Measurements from ENCODE around the gene SEMA4D. TPM values are rescaled to one million over a fixed set of nuclear protein-coding genes. Genes with fewer than 3 reads are reported as not detected.

SEMA4D gene
- total RNA-seq, 1 experiment from 2014 or later, result 8.0 TPM

- no peak overlapping the region for H3K27ac ChIP-seq (ENCODE audit: low read length)
- no peaks in the 10 kb centered on the region for H3K36me3 ChIP-seq (ENCODE audit: low read depth, low read length)
- no peak overlapping the region for H2AFZ ChIP-seq (ENCODE audit: low read length)
- CTCF ChIA-PET, result no interaction called here
- no peaks in the 10 kb centered on the region for H3F3A ChIP-seq (ENCODE audit: low read length, unreplicated experiment)
- no peak for ATAC-seq
- H4K20me1 ChIP-seq (ENCODE audit: low read length), result no peaks in the 10 kb centered on the region
- no peaks in the 10 kb centered on the region for H3K79me2 ChIP-seq (ENCODE audit: low read length)
- H3K9ac ChIP-seq (ENCODE audit: low read length), result no peak overlapping the region
- no peak overlapping the region for H3K4me3 ChIP-seq (ENCODE audit: low read length)
- POLR2A ChIA-PET (ENCODE audit: unreplicated experiment), result no interaction called here
- H3K27me3 ChIP-seq (ENCODE audit: low read length), result no peaks in the 10 kb centered on the region
- intact Hi-C loops (cut with micrococcal nuclease), result no loop called here
- H3K4me1 ChIP-seq (ENCODE audit: insufficient read depth, low read length), result no peaks in the 10 kb centered on the region
- no peak for DNase-seq
- H3K9me2 ChIP-seq (replicated peaks; ENCODE audit: low read length), result no peaks in the 10 kb centered on the region
- TF ChIP-seq, protein P1, sequence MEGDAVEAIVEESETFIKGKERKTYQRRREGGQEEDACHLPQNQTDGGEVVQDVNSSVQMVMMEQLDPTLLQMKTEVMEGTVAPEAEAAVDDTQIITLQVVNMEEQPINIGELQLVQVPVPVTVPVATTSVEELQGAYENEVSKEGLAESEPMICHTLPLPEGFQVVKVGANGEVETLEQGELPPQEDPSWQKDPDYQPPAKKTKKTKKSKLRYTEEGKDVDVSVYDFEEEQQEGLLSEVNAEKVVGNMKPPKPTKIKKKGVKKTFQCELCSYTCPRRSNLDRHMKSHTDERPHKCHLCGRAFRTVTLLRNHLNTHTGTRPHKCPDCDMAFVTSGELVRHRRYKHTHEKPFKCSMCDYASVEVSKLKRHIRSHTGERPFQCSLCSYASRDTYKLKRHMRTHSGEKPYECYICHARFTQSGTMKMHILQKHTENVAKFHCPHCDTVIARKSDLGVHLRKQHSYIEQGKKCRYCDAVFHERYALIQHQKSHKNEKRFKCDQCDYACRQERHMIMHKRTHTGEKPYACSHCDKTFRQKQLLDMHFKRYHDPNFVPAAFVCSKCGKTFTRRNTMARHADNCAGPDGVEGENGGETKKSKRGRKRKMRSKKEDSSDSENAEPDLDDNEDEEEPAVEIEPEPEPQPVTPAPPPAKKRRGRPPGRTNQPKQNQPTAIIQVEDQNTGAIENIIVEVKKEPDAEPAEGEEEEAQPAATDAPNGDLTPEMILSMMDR (conservative IDR thresholded peaks at IDR 0.05; ENCODE audit: low read depth, low read length), result no peak
- no peak for TF ChIP-seq EZH2phosphoT487 (IDR thresholded peaks at IDR 0.05; ENCODE audit: borderline replicate concordance, low read length)
- no peak for TF ChIP-seq EZH2 (IDR thresholded peaks at IDR 0.05; ENCODE audit: low read length, unreplicated experiment)
- no peak overlapping the region for H3K4me2 ChIP-seq (ENCODE audit: low read length)
- no TSS peak for BruUV-seq (replicated peaks)
- no peaks in the 10 kb centered on the region for H3K9me3 ChIP-seq (ENCODE audit: low read length)
Measured at GRCh38 chr9:89388084-89388867, 109.6 kb downstream of the SEMA4D start.

DNA sequence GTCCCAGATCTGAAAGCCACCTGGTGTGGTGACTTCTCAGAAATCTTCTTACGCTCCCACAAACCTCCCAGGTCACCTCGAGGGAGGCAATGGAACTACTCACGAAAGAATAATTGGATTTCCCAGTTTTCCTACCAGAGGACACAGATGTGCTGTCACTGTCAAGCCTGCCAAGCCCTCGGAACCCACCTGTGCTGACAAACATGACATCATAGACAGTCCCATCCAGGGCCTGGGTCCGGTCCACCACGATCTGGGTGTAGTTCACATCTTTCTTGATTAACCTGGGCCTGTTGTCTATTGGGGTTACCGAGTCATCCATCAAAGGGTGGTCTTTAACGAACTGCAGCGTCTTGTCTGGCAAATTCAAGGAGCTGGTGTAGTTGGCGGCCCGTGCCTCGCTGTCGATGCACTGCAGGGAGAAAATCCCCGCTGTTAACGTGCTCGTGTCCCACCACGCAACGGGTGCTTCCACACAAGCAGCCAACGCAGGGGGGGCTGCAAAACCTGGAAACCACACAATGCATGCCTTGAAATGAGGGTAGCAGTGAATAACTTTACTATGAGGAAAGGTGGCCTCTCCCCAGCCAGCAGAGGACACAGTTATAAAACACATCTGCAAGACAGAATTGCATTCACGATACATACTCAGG is 110.6 kb downstream of the SEMA4D start:
- no peak for TF ChIP-seq EZH2phosphoT487 (IDR thresholded peaks at IDR 0.05; ENCODE audit: borderline replicate concordance, low read length)
- H3K4me3 ChIP-seq (ENCODE audit: low read length), result no peak overlapping the region
- BruUV-seq (replicated peaks), result no TSS peak
- ChIA-PET CTCF (no interaction called here), POLR2A (ENCODE audit: unreplicated experiment) (no interaction called here)
- no peaks in the 10 kb centered on the region for H3K79me2 ChIP-seq (ENCODE audit: low read length)
- ATAC-seq (no peak), DNase-seq (no peak)
- H3K36me3 ChIP-seq (ENCODE audit: low read depth, low read length), result no peaks in the 10 kb centered on the region
- no peaks in the 10 kb centered on the region for H3K4me1 ChIP-seq (ENCODE audit: insufficient read depth, low read length)
- H2AFZ ChIP-seq (ENCODE audit: low read length), result no peak overlapping the region
- no peaks in the 10 kb centered on the region for H3K9me2 ChIP-seq (replicated peaks; ENCODE audit: low read length)
- no peaks in the 10 kb centered on the region for H3F3A ChIP-seq (ENCODE audit: low read length, unreplicated experiment)
- no peak overlapping the region for H3K27ac ChIP-seq (ENCODE audit: low read length)
- no peaks in the 10 kb centered on the region for H4K20me1 ChIP-seq (ENCODE audit: low read length)
- intact Hi-C loops (cut with micrococcal nuclease), result no loop called here
- H3K4me2 ChIP-seq (ENCODE audit: low read length), result no peak overlapping the region
- no peaks in the 10 kb centered on the region for H3K27me3 ChIP-seq (ENCODE audit: low read length)
- H3K9ac ChIP-seq (ENCODE audit: low read length), result no peak overlapping the region
- H3K9me3 ChIP-seq (ENCODE audit: low read length), result no peaks in the 10 kb centered on the region

- Histone ChIP-seq H3K4me2 (ENCODE audit: low read length) (no peak overlapping the region), H3K9me3 (ENCODE audit: low read length) (no peaks in the 10 kb centered on the region), H3K9ac (ENCODE audit: low read length) (no peak overlapping the region), H3K4me1 (ENCODE audit: insufficient read depth, low read length) (no peaks in the 10 kb centered on the region), H3F3A (ENCODE audit: low read length, unreplicated experiment) (no peaks in the 10 kb centered on the region), H4K20me1 (ENCODE audit: low read length) (no peaks in the 10 kb centered on the region), H3K4me3 (ENCODE audit: low read length) (no peak overlapping the region), H2AFZ (ENCODE audit: low read length) (no peak overlapping the region), H3K79me2 (ENCODE audit: low read length) (no peaks in the 10 kb centered on the region), H3K27ac (ENCODE audit: low read length) (no peak overlapping the region), H3K36me3 (ENCODE audit: low read depth, low read length) (no peaks in the 10 kb centered on the region), H3K27me3 (ENCODE audit: low read length) (no peaks in the 10 kb centered on the region), H3K9me2 (replicated peaks; ENCODE audit: low read length) (no peaks in the 10 kb centered on the region)
- intact Hi-C loops (cut with micrococcal nuclease), result no loop called here
- TF ChIP-seq EZH2phosphoT487 (IDR thresholded peaks at IDR 0.05; ENCODE audit: borderline replicate concordance, low read length) (no peak), EZH2 (IDR thresholded peaks at IDR 0.05; ENCODE audit: low read length, unreplicated experiment) (no peak)
- TF ChIP-seq, protein P1 (conservative IDR thresholded peaks at IDR 0.05; ENCODE audit: low read depth, low read length), result no peak
- BruUV-seq (replicated peaks), result no TSS peak
- no peak for DNase-seq
- no peak for ATAC-seq
- CTCF ChIA-PET, result no interaction called here
- POLR2A ChIA-PET (ENCODE audit: unreplicated experiment), result no interaction called here
Measured at GRCh38 chr9:89386797-89387196, 111.1 kb downstream of the SEMA4D start.
